Measurements from ENCODE around the gene FAM228B. TPM values are rescaled to one million over a fixed set of nuclear protein-coding genes. Genes with fewer than 3 reads are reported as not detected.

The FAM228B gene
- total and polyA plus RNA-seq, 9 of the 15 experiments (the other 6 are each of a cell fraction or from before 2014, with no cell fraction given): 1.1 to 3.7 (median 2.6) TPM

DNA sequence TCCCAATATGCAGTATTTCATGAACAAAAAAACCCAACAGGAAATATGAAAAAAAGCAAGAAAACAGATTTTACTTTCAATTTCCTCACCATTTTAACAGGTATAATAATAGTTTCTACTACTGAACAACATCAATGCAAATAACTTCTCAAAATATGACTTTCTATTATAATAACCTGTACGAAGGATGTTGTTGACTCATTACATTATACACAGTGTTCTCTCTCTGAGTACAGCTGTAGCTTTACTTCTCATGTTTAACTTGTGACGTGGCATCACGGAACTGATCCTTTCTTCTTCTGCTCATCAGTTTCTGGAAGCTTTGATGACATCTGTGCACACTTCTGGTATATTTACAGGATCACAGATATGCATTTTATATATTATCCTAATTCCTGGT lies 91.6 kb downstream of the FAM228B start:
- H3K27ac ChIP-seq (ENCODE audit: extremely low read depth, low read depth, low read length): no peak overlapping the region
- H3K9ac ChIP-seq (ENCODE audit: insufficient read depth in 1 of 2, low read depth in 2 of 2, low read length in 2 of 2): no peak overlapping the region
- ATAC-seq: no peak
- no peaks in the 10 kb centered on the region for H3K9me1 ChIP-seq (ENCODE audit: control insufficient read depth, insufficient read depth, low read length)
- POLR2A ChIA-PET: no interaction called here
- intact Hi-C loops (cut with micrococcal nuclease) (no loop called here), in situ Hi-C loops (cut with MboI) (no loop called here)
- H3K4me2 ChIP-seq (ENCODE audit: insufficient read depth, low read length): no peak overlapping the region
- BruUV-seq (replicated peaks): no TSS peak
- H3K79me2 ChIP-seq (ENCODE audit: control insufficient read depth, insufficient read depth, low read length): no peaks in the 10 kb centered on the region
- no peaks in the 10 kb centered on the region for H3K9me3 ChIP-seq (replicated peaks; ENCODE audit: control insufficient read depth, insufficient read depth, low read depth, low read length)
- WGBS (ENCODE audit: insufficient coverage, low coverage, missing lambda C conversion rate): 69% methylated on average over 3 of the region's 3 CpGs
- H3K4me3 ChIP-seq: no peak overlapping the region
- TF ChIP-seq, protein P1, sequence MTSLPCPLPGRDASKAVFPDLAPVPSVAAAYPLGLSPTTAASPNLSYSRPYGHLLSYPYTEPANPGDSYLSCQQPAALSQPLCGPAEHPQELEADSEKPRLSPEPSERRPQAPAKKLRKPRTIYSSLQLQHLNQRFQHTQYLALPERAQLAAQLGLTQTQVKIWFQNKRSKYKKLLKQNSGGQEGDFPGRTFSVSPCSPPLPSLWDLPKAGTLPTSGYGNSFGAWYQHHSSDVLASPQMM (CRISPR knock-in tag; IDR thresholded peaks at IDR 0.05): no peak
- no peaks in the 10 kb centered on the region for H3K4me1 ChIP-seq (replicated peaks in 1 of 2; ENCODE audit: control insufficient read depth in 2 of 2, insufficient read depth in 2 of 2, low read length in 2 of 2)
- CTCF ChIA-PET (ENCODE audit: low intra/inter-chr PET ratio): no interaction called here
- no peak overlapping the region for H2AFZ ChIP-seq (ENCODE audit: low read depth, low read length)
- no peaks in the 10 kb centered on the region for H3K36me3 ChIP-seq (ENCODE audit: control insufficient read depth, insufficient read depth, low read length)
- FAIRE-seq: no peak
- no peaks in the 10 kb centered on the region for H3K27me3 ChIP-seq (ENCODE audit: control insufficient read depth in 2 of 2, insufficient read depth in 2 of 2, low read length in 2 of 2)
- no peak for DNase-seq (ENCODE audit: extremely low read depth in 1 of 4, low spot score in 3 of 4)
- H4K20me1 ChIP-seq (replicated peaks; ENCODE audit: control insufficient read depth, insufficient read depth, low read length): no peaks in the 10 kb centered on the region

Other genes with a start within 250 kb of the FAM228B start
Only the 7 nearest of the 10 such genes appear.
- gene MFSD2B, start 113.4 kb upstream of the FAM228B start, total RNA-seq (2014; rRNA removed): 5.5 and 9.1 TPM in 2 replicates
- gene MFSD2B, start 113.4 kb upstream of the FAM228B start, total RNA-seq (2014; rRNA removed; fragmentation: Illumina TruSeq; extraction: Trizol): 5.2 and 6.8 TPM in 2 replicates
- 7.2 and 8.0 TPM in 2 replicates for gene MFSD2B, start 113.4 kb upstream of the FAM228B start, total RNA-seq (2015; rRNA removed; fragmentation: Illumina TruSeq; extraction: Trizol)
- gene MFSD2B, start 113.4 kb upstream of the FAM228B start, total RNA-seq (2021): 10.4 and 10.9 TPM in 2 replicates
- 6.8 and 8.0 TPM in 2 replicates for gene MFSD2B, start 113.4 kb upstream of the FAM228B start, polyA plus RNA-seq (2011; rRNA removed)
- gene MFSD2B, start 113.4 kb upstream of the FAM228B start, polyA plus RNA-seq (2014; fragmentation: Illumina TruSeq; extraction: Trizol): 10.5 and 10.7 TPM in 2 replicates
- gene MFSD2B, start 113.4 kb upstream of the FAM228B start, polyA plus RNA-seq (2014; fragmentation: Nextera tagmentation; extraction: Ambion mirVana): 1 to 10 TPM; 2.6 to 3.6 TPM
- gene MFSD2B, start 113.4 kb upstream of the FAM228B start, polyA plus RNA-seq (2014; rRNA removed): 8.4 and 9.9 TPM in 2 replicates
- 10.1 and 13.2 TPM in 2 replicates for gene WDCP, start 76.1 kb upstream of the FAM228B start, total RNA-seq (2014; rRNA removed)
- 21.8 and 23.0 TPM in 2 replicates for gene WDCP, start 76.1 kb upstream of the FAM228B start, total RNA-seq (2014; rRNA removed; fragmentation: Illumina TruSeq; extraction: Trizol)
- gene WDCP, start 76.1 kb upstream of the FAM228B start, total RNA-seq (2015; rRNA removed; fragmentation: Illumina TruSeq; extraction: Trizol): 20.0 and 20.8 TPM in 2 replicates
- gene WDCP, start 76.1 kb upstream of the FAM228B start, total RNA-seq (2021): 30.4 and 31.0 TPM in 2 replicates
- gene WDCP, start 76.1 kb upstream of the FAM228B start, polyA plus RNA-seq (2011; rRNA removed): 36.2 and 41.4 TPM in 2 replicates
- 18.9 and 24.9 TPM in 2 replicates for gene WDCP, start 76.1 kb upstream of the FAM228B start, polyA plus RNA-seq (2014; fragmentation: Illumina TruSeq; extraction: Trizol)
- gene WDCP, start 76.1 kb upstream of the FAM228B start, polyA plus RNA-seq (2014; fragmentation: Nextera tagmentation; extraction: Ambion mirVana): 10 to 100 TPM; 11.9 to 25.1 TPM
- 14.2 and 16.2 TPM in 2 replicates for gene WDCP, start 76.1 kb upstream of the FAM228B start, polyA plus RNA-seq (2014; rRNA removed)
- 1.6 and 2.0 TPM in 2 replicates for gene FKBP1B, start 73.7 kb upstream of the FAM228B start, total RNA-seq (2014; rRNA removed)
- gene FKBP1B, start 73.7 kb upstream of the FAM228B start, total RNA-seq (2014; rRNA removed; fragmentation: Illumina TruSeq; extraction: Trizol): 2.4 and 2.8 TPM in 2 replicates
- 1.3 and 1.6 TPM in 2 replicates for gene FKBP1B, start 73.7 kb upstream of the FAM228B start, total RNA-seq (2015; rRNA removed; fragmentation: Illumina TruSeq; extraction: Trizol)
- 1.6 and 2.4 TPM in 2 replicates for gene FKBP1B, start 73.7 kb upstream of the FAM228B start, total RNA-seq (2021)
- 9.4 and 14.1 TPM in 2 replicates for gene FKBP1B, start 73.7 kb upstream of the FAM228B start, polyA plus RNA-seq (2011; rRNA removed)
- 2.8 and 2.9 TPM in 2 replicates for gene FKBP1B, start 73.7 kb upstream of the FAM228B start, polyA plus RNA-seq (2014; fragmentation: Illumina TruSeq; extraction: Trizol)
- 1 to 10 TPM in 1 of 2 experiments, under 1 TPM in 1; 0.58 to 1.2 TPM for gene FKBP1B, start 73.7 kb upstream of the FAM228B start, polyA plus RNA-seq (2014; fragmentation: Nextera tagmentation; extraction: Ambion mirVana)
- gene FKBP1B, start 73.7 kb upstream of the FAM228B start, polyA plus RNA-seq (2014; rRNA removed): 2.3 and 3.7 TPM in 2 replicates
- gene SF3B6, start 47.1 kb upstream of the FAM228B start, total RNA-seq (2014; rRNA removed): 170 and 188 TPM in 2 replicates
- gene SF3B6, start 47.1 kb upstream of the FAM228B start, total RNA-seq (2014; rRNA removed; fragmentation: Illumina TruSeq; extraction: Trizol): 290 and 295 TPM in 2 replicates
- 257 and 279 TPM in 2 replicates for gene SF3B6, start 47.1 kb upstream of the FAM228B start, total RNA-seq (2015; rRNA removed; fragmentation: Illumina TruSeq; extraction: Trizol)
- gene SF3B6, start 47.1 kb upstream of the FAM228B start, total RNA-seq (2021): 146 and 167 TPM in 2 replicates
- 341 and 473 TPM in 2 replicates for gene SF3B6, start 47.1 kb upstream of the FAM228B start, polyA plus RNA-seq (2011; rRNA removed)
- gene SF3B6, start 47.1 kb upstream of the FAM228B start, polyA plus RNA-seq (2014; fragmentation: Illumina TruSeq; extraction: Trizol): 255 and 293 TPM in 2 replicates
- gene SF3B6, start 47.1 kb upstream of the FAM228B start, polyA plus RNA-seq (2014; fragmentation: Nextera tagmentation; extraction: Ambion mirVana): 100 to 1,000 TPM; 535 to 591 TPM
- 378 and 407 TPM in 2 replicates for gene SF3B6, start 47.1 kb upstream of the FAM228B start, polyA plus RNA-seq (2014; rRNA removed)
- 7.8 and 8.1 TPM in 2 replicates for gene TP53I3, start 38.6 kb upstream of the FAM228B start, total RNA-seq (2014; rRNA removed)
- 3.3 and 3.9 TPM in 2 replicates for gene TP53I3, start 38.6 kb upstream of the FAM228B start, total RNA-seq (2014; rRNA removed; fragmentation: Illumina TruSeq; extraction: Trizol)
- 5.6 and 6.1 TPM in 2 replicates for gene TP53I3, start 38.6 kb upstream of the FAM228B start, total RNA-seq (2015; rRNA removed; fragmentation: Illumina TruSeq; extraction: Trizol)
- gene TP53I3, start 38.6 kb upstream of the FAM228B start, total RNA-seq (2021): 6.1 and 8.2 TPM in 2 replicates
- gene TP53I3, start 38.6 kb upstream of the FAM228B start, polyA plus RNA-seq (2011; rRNA removed): 4.2 and 4.6 TPM in 2 replicates
- 4.8 and 5.7 TPM in 2 replicates for gene TP53I3, start 38.6 kb upstream of the FAM228B start, polyA plus RNA-seq (2014; fragmentation: Illumina TruSeq; extraction: Trizol)
- gene TP53I3, start 38.6 kb upstream of the FAM228B start, polyA plus RNA-seq (2014; fragmentation: Nextera tagmentation; extraction: Ambion mirVana): 1 to 10 TPM in 1 of 2 experiments, under 1 TPM in 1; 0.65 to 1.3 TPM
- gene TP53I3, start 38.6 kb upstream of the FAM228B start, polyA plus RNA-seq (2014; rRNA removed): 9.5 and 10.3 TPM in 2 replicates
- gene PFN4, start 135 bp upstream of the FAM228B start, total RNA-seq (2014; rRNA removed): 0.45 and 0.65 TPM in 2 replicates
- gene PFN4, start 135 bp upstream of the FAM228B start, total RNA-seq (2014; rRNA removed; fragmentation: Illumina TruSeq; extraction: Trizol): 0.51 and 0.73 TPM in 2 replicates
- 0.41 and 0.54 TPM in 2 replicates for gene PFN4, start 135 bp upstream of the FAM228B start, total RNA-seq (2015; rRNA removed; fragmentation: Illumina TruSeq; extraction: Trizol)
- gene PFN4, start 135 bp upstream of the FAM228B start, total RNA-seq (2021): 0.16 and 0.56 TPM in 2 replicates
- gene PFN4, start 135 bp upstream of the FAM228B start, polyA plus RNA-seq (2011; rRNA removed): 0.26 TPM in 1 of 2 replicates, not detected in the other
- gene PFN4, start 135 bp upstream of the FAM228B start, polyA plus RNA-seq (2014; fragmentation: Illumina TruSeq; extraction: Trizol): 0.31 TPM in 1 of 2 replicates, not detected in the other
- gene PFN4, start 135 bp upstream of the FAM228B start, polyA plus RNA-seq (2014; fragmentation: Nextera tagmentation; extraction: Ambion mirVana): under 1 TPM; 0.07 to 0.15 TPM
- gene PFN4, start 135 bp upstream of the FAM228B start, polyA plus RNA-seq (2014; rRNA removed): not detected in 2 replicates
- not detected in 2 replicates for gene FAM228A, start 51.6 kb downstream of the FAM228B start, total RNA-seq (2014; rRNA removed)
- not detected in 2 replicates for gene FAM228A, start 51.6 kb downstream of the FAM228B start, total RNA-seq (2014; rRNA removed; fragmentation: Illumina TruSeq; extraction: Trizol)
- not detected in 2 replicates for gene FAM228A, start 51.6 kb downstream of the FAM228B start, total RNA-seq (2015; rRNA removed; fragmentation: Illumina TruSeq; extraction: Trizol)
- not detected in 2 replicates for gene FAM228A, start 51.6 kb downstream of the FAM228B start, total RNA-seq (2021)
- not detected in 2 replicates for gene FAM228A, start 51.6 kb downstream of the FAM228B start, polyA plus RNA-seq (2011; rRNA removed)
- gene FAM228A, start 51.6 kb downstream of the FAM228B start, polyA plus RNA-seq (2014; fragmentation: Illumina TruSeq; extraction: Trizol): not detected in 2 replicates
- not detected for gene FAM228A, start 51.6 kb downstream of the FAM228B start, polyA plus RNA-seq (2014; fragmentation: Nextera tagmentation; extraction: Ambion mirVana)
- gene FAM228A, start 51.6 kb downstream of the FAM228B start, polyA plus RNA-seq (2014; rRNA removed): not detected in 2 replicates